HepG2 (cell line): ENCODE results near the gene FIGLA.

Source experiments
- CREB1 ChIP-seq, 2 experiments: fragments of 450-650 bp in 1 of 2; IDR thresholded peaks; 2 replicates each; pipeline ENCODE4 v1.6.1; 2016 to 2017; ENCODE audit warnings: control low read depth in 1 of 2, mild to moderate bottlenecking in 1 of 2, missing compliant biosample characterization in 1 of 2, missing genetic modification characterization in 1 of 2
- MYC ChIP-seq: sonication (generic); formaldehyde crosslinking; IDR thresholded peaks from 2 replicates; pipeline ENCODE4 v1.9.0; 2021; ENCODE audit warnings: missing genetic modification reagents, borderline replicate concordance
- ZNF160 ChIP-seq: sonication (generic); formaldehyde crosslinking; IDR thresholded peaks from 2 replicates; pipeline ENCODE4 v1.8.0; 2022; ENCODE audit warnings: mild to moderate bottlenecking, inconsistent platforms, missing genetic modification reagents
- ZNF205 ChIP-seq: IDR thresholded peaks from 2 replicates; pipeline ENCODE4 v1.6.1; 2018; ENCODE audit warnings: missing biosample characterization, missing genetic modification reagents
- ZNF337 ChIP-seq: sonication (generic); formaldehyde crosslinking; IDR thresholded peaks from 2 replicates; pipeline ENCODE4 v1.5.1; 2020; ENCODE audit warnings: missing genetic modification reagents, low read depth, mild to moderate bottlenecking, borderline replicate concordance
- ZNF550 ChIP-seq: sonication (generic); formaldehyde crosslinking; IDR thresholded peaks from 2 replicates; pipeline ENCODE4 v1.4.0; 2020; ENCODE audit warnings: mild to moderate bottlenecking, missing genetic modification reagents, borderline replicate concordance
- ZNF792 ChIP-seq: IDR thresholded peaks from 2 replicates; pipeline ENCODE4 v1.6.1; 2016
- TF ChIP-seq, protein P1 (sequence below): sonication (generic); formaldehyde crosslinking; IDR thresholded peaks from 2 replicates; pipeline ENCODE4 v1.5.0; 2020; ENCODE audit warnings: mild to moderate bottlenecking, missing genetic modification reagents, moderate library complexity

GRCh38 chr2:70757966-70758365, 32.5 kb downstream of the FIGLA start:
- no peak for TF ChIP-seq ZNF160 (CRISPR knock-in tag)
- TF ChIP-seq MYC (CRISPR knock-in tag) = no peak
- TF ChIP-seq ZNF337 = no peak
- TF ChIP-seq CREB1 (IDR thresholded peaks at IDR 0.05) = no peak
- TF ChIP-seq CREB1 (CRISPR knock-in tag; IDR thresholded peaks at IDR 0.05) = no peak
- TF ChIP-seq, protein P1, sequence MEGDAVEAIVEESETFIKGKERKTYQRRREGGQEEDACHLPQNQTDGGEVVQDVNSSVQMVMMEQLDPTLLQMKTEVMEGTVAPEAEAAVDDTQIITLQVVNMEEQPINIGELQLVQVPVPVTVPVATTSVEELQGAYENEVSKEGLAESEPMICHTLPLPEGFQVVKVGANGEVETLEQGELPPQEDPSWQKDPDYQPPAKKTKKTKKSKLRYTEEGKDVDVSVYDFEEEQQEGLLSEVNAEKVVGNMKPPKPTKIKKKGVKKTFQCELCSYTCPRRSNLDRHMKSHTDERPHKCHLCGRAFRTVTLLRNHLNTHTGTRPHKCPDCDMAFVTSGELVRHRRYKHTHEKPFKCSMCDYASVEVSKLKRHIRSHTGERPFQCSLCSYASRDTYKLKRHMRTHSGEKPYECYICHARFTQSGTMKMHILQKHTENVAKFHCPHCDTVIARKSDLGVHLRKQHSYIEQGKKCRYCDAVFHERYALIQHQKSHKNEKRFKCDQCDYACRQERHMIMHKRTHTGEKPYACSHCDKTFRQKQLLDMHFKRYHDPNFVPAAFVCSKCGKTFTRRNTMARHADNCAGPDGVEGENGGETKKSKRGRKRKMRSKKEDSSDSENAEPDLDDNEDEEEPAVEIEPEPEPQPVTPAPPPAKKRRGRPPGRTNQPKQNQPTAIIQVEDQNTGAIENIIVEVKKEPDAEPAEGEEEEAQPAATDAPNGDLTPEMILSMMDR (CRISPR knock-in tag) = no peak
- TF ChIP-seq ZNF550 (CRISPR knock-in tag) = no peak
- no peak for TF ChIP-seq ZNF205 (CRISPR knock-in tag)
- no peak for TF ChIP-seq ZNF792 (CRISPR knock-in tag)
